IgD-negative memory B cell (primary cell): ENCODE data around the gene SSH2. TPM values are rescaled to one million over a fixed set of nuclear protein-coding genes. Genes with fewer than 3 reads are reported as not detected.

Experiments used
- H3K27ac Mint-ChIP-seq, 3 donors: one replicate each; pipeline ENCODE4 v1.8.0; 2020 to 2022; ENCODE audit warnings: mild to moderate bottlenecking in 3 of 3, mixed read lengths in 3 of 3, moderate library complexity in 1 of 3
- H3K27me3 Mint-ChIP-seq: one replicate; pipeline ENCODE4 v1.8.0; 2021; ENCODE audit warnings: mixed read lengths
- H3K36me3 Mint-ChIP-seq: one replicate; pipeline ENCODE4 v1.8.0; 2020; ENCODE audit warnings: mild to moderate bottlenecking, mixed read lengths
- H3K4me1 Mint-ChIP-seq, 3 donors: one replicate each; pipeline ENCODE4 v1.8.0; 2020 to 2022; ENCODE audit warnings: mixed read lengths in 3 of 3, mild to moderate bottlenecking in 1 of 3
- H3K4me3 Mint-ChIP-seq, 4 donors: one replicate each; pipeline ENCODE4 v1.8.0; 2020 to 2022; ENCODE audit warnings: mild to moderate bottlenecking in 4 of 4, mixed read lengths in 4 of 4, moderate library complexity in 3 of 4
- H3K9me3 Mint-ChIP-seq, 3 donors: one replicate each; pipeline ENCODE4 v1.8.0; 2020 to 2021; ENCODE audit warnings: mixed read lengths in 3 of 3, mild to moderate bottlenecking in 1 of 3
- polyA plus RNA-seq: library from polyadenylated mRNA; unstranded; fragments of 300-500 nt; fragmentation: Illumina TruSeq; gene quantifications from one replicate; pipeline ENCODE4 v1.2.3, GENCODE V29; 2021

SSH2 gene
- polyA plus RNA-seq, 1 donor from 2014 or later = 51.6 TPM

- Mint-ChIP-seq H3K27ac (peak overlapping the region in 1 of 3 donors; percentile 59), H3K4me3 (no peak overlapping the region), H3K27me3 (no peaks in the 10 kb centered on the region), H3K9me3 (no peaks in the 10 kb centered on the region), H3K4me1 (peaks cover 11 to 15% (median 14%) of the 10 kb centered on the region in 3 donors), H3K36me3 (peaks cover 4% of the 10 kb centered on the region)
Observed at GRCh38 chr17:29777663-29778062, 152.4 kb downstream of the SSH2 start.

GRCh38 chr17:29776026-29776425 is 154.0 kb downstream of the SSH2 start:
- no peaks in the 10 kb centered on the region for H3K27me3 Mint-ChIP-seq
- peaks cover 4% of the 10 kb centered on the region for H3K36me3 Mint-ChIP-seq
- peaks cover 25 to 28% (median 27%) of the 10 kb centered on the region in 3 donors for H3K4me1 Mint-ChIP-seq
- no peaks in the 10 kb centered on the region for H3K9me3 Mint-ChIP-seq
- H3K4me3 Mint-ChIP-seq = no peak overlapping the region
- H3K27ac Mint-ChIP-seq = no peak overlapping the region

GRCh38 chr17:29772981-29773380 is 157.0 kb downstream of the SSH2 start:
- Mint-ChIP-seq H3K4me3 (no peak overlapping the region), H3K9me3 (no peaks in the 10 kb centered on the region), H3K27ac (peak overlapping the region in 1 of 3 donors; percentile 54), H3K36me3 (peaks cover 4% of the 10 kb centered on the region), H3K4me1 (peaks cover 15 to 19% (median 18%) of the 10 kb centered on the region in 3 donors), H3K27me3 (no peaks in the 10 kb centered on the region)

GRCh38 chr17:29771546-29771945 is 158.5 kb downstream of the SSH2 start:
- H3K27me3 Mint-ChIP-seq = no peaks in the 10 kb centered on the region
- peaks cover 2% of the 10 kb centered on the region for H3K36me3 Mint-ChIP-seq
- no peaks in the 10 kb centered on the region for H3K9me3 Mint-ChIP-seq
- peaks cover 15 to 19% (median 18%) of the 10 kb centered on the region in 3 donors for H3K4me1 Mint-ChIP-seq
- H3K27ac Mint-ChIP-seq = peak overlapping the region; percentile 54 to 81 (median 55)
- peak overlapping the region in 2 of 4 donors; percentile 20 to 42 for H3K4me3 Mint-ChIP-seq

- Mint-ChIP-seq H3K27me3 (no peaks in the 10 kb centered on the region), H3K9me3 (no peaks in the 10 kb centered on the region), H3K4me3 (no peak overlapping the region), H3K36me3 (no peaks in the 10 kb centered on the region), H3K27ac (no peak overlapping the region), H3K4me1 (peaks cover 14 to 19% (median 18%) of the 10 kb centered on the region in 3 donors)
Observed at GRCh38 chr17:29769225-29769624, 160.8 kb downstream of the SSH2 start.

- Mint-ChIP-seq H3K4me3 (peak overlapping the region in 1 of 4 donors; percentile 14), H3K27ac (peak overlapping the region in 1 of 3 donors; percentile 14), H3K27me3 (no peaks in the 10 kb centered on the region), H3K36me3 (no peaks in the 10 kb centered on the region), H3K9me3 (no peaks in the 10 kb centered on the region), H3K4me1 (peaks cover 8 to 13% (median 11%) of the 10 kb centered on the region in 3 donors)
Observed at GRCh38 chr17:29766796-29767327, 163.2 kb downstream of the SSH2 start.

- H3K27ac Mint-ChIP-seq = no peak overlapping the region
- no peaks in the 10 kb centered on the region for H3K36me3 Mint-ChIP-seq
- H3K4me3 Mint-ChIP-seq = no peak overlapping the region
- H3K27me3 Mint-ChIP-seq = no peaks in the 10 kb centered on the region
- H3K4me1 Mint-ChIP-seq = peaks cover under 1 to 8% (median 7%) of the 10 kb centered on the region in 3 donors
- no peaks in the 10 kb centered on the region for H3K9me3 Mint-ChIP-seq
Observed at GRCh38 chr17:29764748-29765147, 165.3 kb downstream of the SSH2 start.

- Mint-ChIP-seq H3K4me1 (peaks cover 6 to 13% (median 13%) of the 10 kb centered on the region in 3 donors), H3K4me3 (peak overlapping the region in 1 of 4 donors; percentile 62), H3K27me3 (no peaks in the 10 kb centered on the region), H3K36me3 (peaks cover 3% of the 10 kb centered on the region), H3K9me3 (no peaks in the 10 kb centered on the region), H3K27ac (no peak overlapping the region)
Observed at GRCh38 chr17:29764217-29764616, 165.8 kb downstream of the SSH2 start.

GRCh38 chr17:29763273-29763672 is 166.8 kb downstream of the SSH2 start:
- no peaks in the 10 kb centered on the region for H3K27me3 Mint-ChIP-seq
- no peak overlapping the region for H3K4me3 Mint-ChIP-seq
- H3K36me3 Mint-ChIP-seq = peaks cover 3% of the 10 kb centered on the region
- H3K9me3 Mint-ChIP-seq = no peaks in the 10 kb centered on the region
- peaks cover 9 to 19% (median 15%) of the 10 kb centered on the region in 3 donors for H3K4me1 Mint-ChIP-seq
- no peak overlapping the region for H3K27ac Mint-ChIP-seq

- H3K36me3 Mint-ChIP-seq = peaks cover 3% of the 10 kb centered on the region
- H3K9me3 Mint-ChIP-seq = no peaks in the 10 kb centered on the region
- no peaks in the 10 kb centered on the region for H3K27me3 Mint-ChIP-seq
- peaks cover 16 to 26% (median 25%) of the 10 kb centered on the region in 3 donors for H3K4me1 Mint-ChIP-seq
- H3K4me3 Mint-ChIP-seq = peak overlapping the region; percentile 88 to 99 (median 98)
- H3K27ac Mint-ChIP-seq = peak overlapping the region; percentile 79 to 98 (median 94)
Observed at GRCh38 chr17:29761040-29761761, 168.8 kb downstream of the SSH2 start.

GRCh38 chr17:29760279-29761039 is 169.6 kb downstream of the SSH2 start:
- peak overlapping the region; percentile 79 to 98 (median 94) for H3K27ac Mint-ChIP-seq
- no peaks in the 10 kb centered on the region for H3K27me3 Mint-ChIP-seq
- H3K4me1 Mint-ChIP-seq = peaks cover 16 to 26% (median 25%) of the 10 kb centered on the region in 3 donors
- peak overlapping the region; percentile 88 to 99 (median 98) for H3K4me3 Mint-ChIP-seq
- peaks cover 3% of the 10 kb centered on the region for H3K36me3 Mint-ChIP-seq
- H3K9me3 Mint-ChIP-seq = no peaks in the 10 kb centered on the region

GRCh38 chr17:29758255-29758654 is 171.8 kb downstream of the SSH2 start:
- Mint-ChIP-seq H3K27ac (peak overlapping the region; percentile 18 to 72 (median 25)), H3K9me3 (no peaks in the 10 kb centered on the region), H3K4me3 (peak overlapping the region; percentile 58 to 87 (median 84)), H3K36me3 (peaks cover 3% of the 10 kb centered on the region), H3K4me1 (peaks cover 24 to 30% (median 27%) of the 10 kb centered on the region in 3 donors), H3K27me3 (no peaks in the 10 kb centered on the region)

- Mint-ChIP-seq H3K27me3 (no peaks in the 10 kb centered on the region), H3K27ac (peak overlapping the region; percentile 18 to 72 (median 25)), H3K4me1 (peaks cover 24 to 30% (median 28%) of the 10 kb centered on the region in 3 donors), H3K4me3 (peak overlapping the region; percentile 58 to 87 (median 84)), H3K9me3 (no peaks in the 10 kb centered on the region), H3K36me3 (peaks cover 3% of the 10 kb centered on the region)
Observed at GRCh38 chr17:29757788-29758187, 172.2 kb downstream of the SSH2 start.

- no peaks in the 10 kb centered on the region for H3K27me3 Mint-ChIP-seq
- H3K9me3 Mint-ChIP-seq = no peaks in the 10 kb centered on the region
- H3K4me3 Mint-ChIP-seq = peak overlapping the region in 3 of 4 donors; percentile 1 to 44 (median 33)
- H3K27ac Mint-ChIP-seq = peak overlapping the region; percentile 47 to 78 (median 61)
- peaks cover 19 to 26% (median 25%) of the 10 kb centered on the region in 3 donors for H3K4me1 Mint-ChIP-seq
- peaks cover 1% of the 10 kb centered on the region for H3K36me3 Mint-ChIP-seq
Observed at GRCh38 chr17:29753845-29754439, 176.1 kb downstream of the SSH2 start.
